NCI-H1092 treated with DMSO at 0.1 percent for 48 hours (cell line): ENCODE data around the gene ADCY4.
"Not testable (repeated sequence)": the region's sequence is repeated elsewhere in the genome, so short reads cannot be mapped to it uniquely, and the experiment has no call there.

Experiments
- DNase-seq: peaks from one replicate; lab custom pipeline; 2025; lab: John Stamatoyannopoulos, UW

ADCY4 gene

DNA sequence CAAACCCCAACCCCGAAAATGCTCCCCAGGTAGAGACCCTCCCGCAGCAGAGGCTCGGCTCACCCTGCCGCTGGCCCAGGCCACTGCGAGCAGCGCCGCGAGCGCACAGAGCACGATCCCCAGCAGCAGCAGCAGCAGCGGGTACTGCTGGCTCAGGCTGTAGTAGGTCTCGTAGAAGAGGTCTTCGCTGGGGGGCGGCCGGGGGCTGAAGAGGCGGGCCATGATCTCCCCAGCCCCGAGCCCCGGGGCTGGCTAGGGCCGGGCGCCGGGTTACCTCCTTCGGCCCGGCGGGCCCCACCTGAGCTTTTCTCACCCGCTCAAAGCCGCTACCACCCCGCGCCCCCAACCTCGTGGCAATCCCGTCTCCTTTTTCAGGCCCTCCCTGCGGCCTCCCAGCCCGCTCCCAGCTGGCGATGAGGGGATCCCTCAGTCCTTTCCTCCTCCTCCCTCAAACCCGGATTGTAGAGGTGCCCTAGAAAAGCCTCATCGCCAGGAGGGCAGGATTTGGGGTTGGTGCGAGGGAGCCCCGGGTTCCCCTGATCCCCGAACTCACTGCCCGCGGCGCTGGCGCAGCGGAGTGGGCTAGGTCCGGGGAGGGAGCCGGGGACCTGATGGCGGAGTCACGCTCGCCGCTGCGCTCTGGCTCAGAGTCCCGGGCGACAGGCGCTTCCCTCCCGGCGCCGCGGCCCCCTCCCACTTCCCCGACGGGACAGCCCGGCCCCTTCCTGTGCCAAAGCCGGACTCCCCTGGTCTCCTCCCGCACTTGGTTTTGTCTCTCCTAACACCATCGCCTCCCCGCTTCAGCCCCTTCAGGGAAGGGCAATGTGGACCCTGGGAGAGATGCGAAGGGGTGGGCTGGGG lies at the start of gene ADCY4:
Gene ADCY4 (minus strand): TSS at position 641 of the 861 bp plus-strand sequence. CDS start 419 bp downstream, at position 222.
- no peak for DNase-seq

DNA sequence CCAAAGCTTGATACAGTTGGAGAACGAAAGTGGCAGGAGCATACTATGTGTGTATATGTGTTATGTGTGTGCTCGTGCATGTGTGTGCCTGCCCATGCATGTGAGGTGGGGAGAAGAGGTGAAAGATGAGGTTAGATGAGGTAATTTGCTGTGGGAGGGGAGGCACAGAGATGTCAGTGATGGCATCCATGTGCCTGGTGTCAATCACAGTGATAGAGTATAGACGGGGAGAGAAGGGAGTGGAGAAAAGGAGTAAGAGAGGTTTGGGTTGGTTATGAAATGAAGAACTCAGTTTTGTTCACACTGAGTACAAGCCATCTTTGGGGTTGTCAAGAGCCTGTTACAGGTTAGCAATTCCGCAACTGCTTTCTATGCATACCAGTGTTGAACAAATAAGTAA lies 49.3 kb upstream of the ADCY4 start:
- DNase-seq, result no peak

DNA sequence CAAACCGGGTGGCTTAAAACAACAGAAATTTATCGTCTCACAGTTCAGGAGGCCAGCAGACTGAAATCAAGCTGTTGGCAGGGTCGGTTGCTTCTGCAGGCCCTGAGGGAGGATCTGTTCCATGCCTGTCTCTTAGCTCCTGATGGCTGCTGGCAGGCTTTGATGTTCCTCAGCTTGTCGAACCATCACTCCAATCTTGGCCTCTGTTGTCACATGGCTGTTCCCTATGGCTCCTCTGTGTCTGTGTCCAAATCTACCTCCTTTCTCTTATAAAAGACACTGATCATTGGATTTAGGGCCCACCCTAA lies 47.1 kb upstream of the ADCY4 start:
- DNase-seq, result no peak

DNA sequence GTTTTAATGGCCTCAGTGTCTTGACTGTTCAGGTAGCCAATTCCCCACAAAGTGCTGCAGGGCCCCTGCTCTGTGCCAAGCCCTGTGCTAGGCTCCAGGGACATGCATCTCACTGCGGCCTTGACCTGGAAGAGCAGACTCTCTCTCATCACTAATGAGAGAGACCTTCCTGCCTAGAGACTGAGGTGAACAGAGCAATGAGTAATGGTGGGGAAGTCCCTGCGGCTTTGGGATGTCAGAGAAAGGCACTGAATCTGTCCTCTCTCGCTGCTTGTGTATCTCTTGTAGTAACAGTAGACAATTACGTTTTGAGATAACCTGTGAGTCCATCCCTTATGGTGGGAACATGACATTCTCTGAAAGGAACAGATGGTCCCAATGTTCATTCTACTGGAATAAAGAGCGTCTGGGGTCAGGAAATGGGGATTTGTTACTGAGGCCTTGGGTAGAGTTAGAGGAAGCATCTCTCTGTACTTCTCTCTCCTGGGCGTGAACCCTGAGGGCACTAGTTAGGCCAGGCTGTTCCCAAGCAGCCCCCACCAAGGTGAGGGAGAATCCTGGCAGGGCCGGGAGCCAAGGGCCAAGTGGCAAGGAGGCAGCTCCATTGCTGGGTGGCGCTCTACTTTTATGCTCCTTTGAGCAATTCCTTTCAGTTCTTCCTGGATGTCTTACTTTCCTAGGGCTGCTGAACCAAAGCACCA lies 46.6 kb upstream of the ADCY4 start:
- DNase-seq, result no peak

DNA sequence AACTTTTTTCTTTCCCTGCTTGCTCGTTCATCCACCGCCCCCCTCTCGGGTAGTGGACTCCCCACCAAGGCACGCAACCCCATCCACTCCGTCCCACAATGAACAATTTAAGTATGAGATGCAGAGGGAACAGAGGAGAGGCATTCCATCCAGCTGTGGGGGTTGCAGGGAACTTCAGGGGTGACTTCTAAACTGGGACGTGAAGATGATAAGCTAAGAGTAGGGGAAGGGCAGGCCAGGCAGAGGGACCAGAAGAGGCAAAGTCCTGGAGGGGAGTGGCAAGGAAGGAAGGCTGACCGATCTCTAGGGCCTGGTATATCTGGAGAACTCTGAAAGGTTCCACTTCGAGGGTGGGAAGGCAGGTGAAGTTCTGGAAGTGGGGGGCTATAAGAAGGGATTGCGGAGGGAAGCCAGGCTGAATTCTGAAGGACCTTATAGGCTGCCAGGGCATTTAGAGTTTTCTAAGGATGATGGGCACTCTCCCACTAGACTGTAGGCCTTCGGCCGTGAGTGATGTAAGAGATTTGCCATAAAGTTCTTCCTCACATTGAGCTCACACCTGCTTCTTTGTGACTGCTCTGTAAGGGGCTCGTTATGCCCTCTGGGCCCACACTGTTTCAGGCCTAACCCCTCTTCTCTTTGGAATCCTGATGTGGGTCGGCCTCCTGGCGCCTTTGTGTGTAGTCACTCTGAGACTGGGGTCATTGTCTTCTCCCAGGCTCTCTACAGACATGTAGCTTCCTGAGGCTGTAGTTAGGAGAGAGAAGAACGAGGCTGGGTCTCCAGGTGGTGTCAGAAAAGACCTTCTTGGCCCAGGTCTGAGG lies 45.2 kb upstream of the ADCY4 start:
- no peak for DNase-seq

DNA sequence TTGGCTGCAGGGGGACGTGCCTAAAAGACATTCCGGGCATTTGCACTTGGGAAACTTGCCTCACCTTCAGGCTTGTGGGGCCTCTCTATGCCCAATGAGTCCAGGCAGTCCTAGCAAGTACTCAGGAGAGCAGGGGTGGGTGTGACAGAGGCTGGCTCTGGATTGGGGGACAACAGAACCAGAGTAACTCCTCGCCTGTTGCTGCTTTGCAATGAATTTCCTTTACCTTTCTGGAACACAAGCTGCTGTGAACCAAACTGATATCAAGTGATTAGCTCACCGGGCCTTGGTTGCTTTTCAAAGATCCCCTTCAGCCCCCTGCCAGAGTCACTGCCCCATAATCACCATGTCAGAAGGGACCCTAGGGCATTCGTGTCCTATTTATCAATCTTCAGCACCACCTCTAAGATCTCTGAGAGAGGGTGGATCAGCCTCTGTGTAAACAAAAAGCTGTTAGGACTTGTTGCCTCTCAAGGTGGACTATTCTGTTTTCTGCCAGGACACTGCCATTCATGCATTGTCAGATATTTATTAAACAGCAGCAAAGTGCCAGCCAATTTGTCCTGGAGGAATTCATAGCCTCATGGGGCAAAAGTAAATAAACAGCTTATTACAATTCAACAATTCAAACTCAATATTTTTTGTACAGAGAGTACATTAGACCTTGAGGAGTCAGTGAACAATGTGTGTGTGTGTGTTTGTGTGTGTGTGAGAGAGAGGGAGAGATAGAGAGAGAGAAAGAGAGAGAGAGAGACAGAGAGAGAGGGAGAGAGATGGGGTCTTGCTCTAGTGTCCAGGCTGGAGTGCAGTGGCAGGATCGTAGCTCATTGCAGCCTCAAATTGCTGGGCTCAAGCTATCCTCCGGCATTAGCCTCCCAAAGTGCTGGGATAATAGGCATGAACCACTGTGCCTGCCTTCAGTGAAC lies 44.4 kb upstream of the ADCY4 start:
- no peak for DNase-seq

DNA sequence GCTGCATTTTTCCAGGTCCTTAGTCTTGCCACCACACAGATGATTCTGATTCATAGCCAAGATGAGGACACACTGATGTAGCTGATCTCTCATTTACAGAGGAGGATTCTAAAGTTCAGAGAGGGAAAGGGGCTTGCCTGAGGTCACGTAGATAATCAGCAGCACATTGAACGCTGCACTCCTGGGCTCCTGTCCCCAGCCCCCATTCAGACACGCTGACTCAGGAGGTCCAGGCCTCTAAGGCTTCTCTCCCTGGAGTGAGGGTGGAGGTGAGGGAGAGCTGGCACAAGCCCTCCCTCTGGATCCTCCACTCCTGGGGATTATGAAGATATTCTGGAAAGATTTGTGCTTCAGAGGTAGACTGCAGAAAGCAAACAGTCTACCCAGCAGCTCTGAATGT lies 43.5 kb upstream of the ADCY4 start:
- no peak for DNase-seq

DNA sequence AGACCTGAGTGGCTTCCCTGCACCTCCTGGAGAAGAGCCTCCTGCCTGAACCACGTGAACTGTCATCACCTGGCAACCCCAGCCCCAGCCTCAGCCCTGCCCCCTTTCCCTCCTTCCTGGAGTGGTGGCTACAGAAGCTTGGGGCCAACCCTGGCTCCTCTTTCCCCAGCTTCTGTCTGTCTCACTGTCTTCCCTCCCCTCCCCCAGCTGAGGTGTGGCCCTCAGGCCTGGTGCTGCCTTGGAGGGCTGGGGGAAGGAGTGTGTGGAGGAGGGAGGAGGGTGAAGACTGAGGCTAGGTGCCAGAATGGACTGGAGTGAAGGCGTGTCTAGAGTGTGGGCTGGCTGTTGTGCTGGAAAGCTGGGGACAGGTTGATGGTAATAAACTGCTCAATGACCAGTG lies 42.8 kb upstream of the ADCY4 start:
- DNase-seq, result no peak

DNA sequence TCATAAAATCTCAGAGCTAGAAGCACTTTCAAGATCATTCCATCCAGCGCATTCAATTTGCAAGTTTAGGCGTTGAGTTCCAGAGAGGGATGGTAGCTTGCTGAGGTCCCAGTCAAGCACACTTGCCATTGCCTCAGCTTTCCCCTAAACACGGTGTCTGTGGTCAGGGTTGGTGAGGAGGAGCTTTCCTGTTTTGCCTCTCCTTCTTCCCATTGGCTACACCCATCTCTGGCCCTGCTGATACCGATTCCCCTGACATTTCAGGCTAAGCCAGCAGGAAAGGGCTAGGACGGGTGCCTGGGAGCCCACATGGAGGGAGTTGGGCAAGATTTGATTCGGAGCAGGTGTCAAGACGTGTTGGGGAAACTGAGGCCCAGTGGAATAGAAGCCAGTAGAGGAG lies 42.3 kb upstream of the ADCY4 start:
- DNase-seq, result no peak

DNA sequence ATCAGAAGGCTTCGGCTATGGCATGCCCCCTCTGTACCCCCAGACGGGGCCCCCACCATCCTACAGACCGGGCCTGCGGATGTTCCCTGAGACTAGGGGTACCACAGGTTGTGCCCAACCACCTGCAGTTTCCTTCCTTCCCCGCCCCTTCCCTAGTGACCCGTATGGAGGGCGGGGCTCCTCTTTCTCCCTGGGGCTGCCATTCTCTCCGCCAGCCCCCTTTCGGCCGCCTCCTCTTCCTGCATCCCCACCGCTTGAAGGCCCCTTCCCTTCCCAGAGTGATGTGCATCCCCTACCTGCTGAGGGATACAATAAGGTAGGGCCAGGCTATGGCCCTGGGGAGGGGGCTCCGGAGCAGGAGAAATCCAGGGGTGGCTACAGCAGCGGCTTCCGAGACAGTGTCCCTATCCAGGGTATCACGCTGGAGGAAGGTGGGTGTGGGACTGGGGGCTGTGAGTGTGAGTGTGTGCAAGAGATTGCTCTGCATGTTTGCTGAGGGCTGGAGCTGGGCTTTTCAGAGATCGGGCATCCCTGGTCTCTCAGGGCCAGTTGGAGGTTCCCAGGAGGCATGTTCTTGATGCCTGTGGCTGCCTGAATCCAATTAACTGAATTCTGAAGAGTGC lies 41.7 kb upstream of the ADCY4 start:
- DNase-seq, result no peak

DNA sequence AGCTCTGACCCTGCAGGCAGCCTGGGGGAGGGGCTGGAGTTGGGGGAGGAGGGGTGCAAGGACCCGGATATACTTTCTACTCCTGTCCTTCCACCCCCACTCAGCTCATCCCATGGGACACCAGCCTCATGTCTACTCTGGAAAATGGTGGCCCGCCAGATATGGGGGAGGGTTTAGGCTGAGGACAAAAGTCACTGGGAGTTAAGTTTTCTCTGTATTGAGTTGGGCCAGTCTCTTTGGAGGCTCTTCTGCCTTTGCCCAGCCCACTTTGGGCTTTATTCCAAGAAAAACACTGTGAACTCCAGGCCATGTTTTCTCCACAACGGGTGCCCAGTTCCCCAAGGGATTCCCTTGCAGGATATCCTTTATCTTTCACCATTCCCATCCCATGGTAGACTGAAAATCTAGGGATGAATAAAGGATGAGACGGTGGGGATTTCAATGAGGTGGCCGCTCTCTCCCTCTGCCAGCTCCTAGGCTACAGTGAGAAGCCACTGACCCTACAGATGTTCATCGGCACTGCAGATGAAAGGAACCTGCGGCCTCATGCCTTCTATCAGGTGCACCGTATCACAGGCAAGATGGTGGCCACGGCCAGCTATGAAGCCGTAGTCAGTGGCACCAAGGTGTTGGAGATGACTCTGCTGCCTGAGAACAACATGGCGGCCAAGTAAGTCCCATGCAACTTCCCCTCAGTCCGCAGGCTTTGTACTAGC lies 38.0 kb upstream of the ADCY4 start:
- no peak for DNase-seq

DNA sequence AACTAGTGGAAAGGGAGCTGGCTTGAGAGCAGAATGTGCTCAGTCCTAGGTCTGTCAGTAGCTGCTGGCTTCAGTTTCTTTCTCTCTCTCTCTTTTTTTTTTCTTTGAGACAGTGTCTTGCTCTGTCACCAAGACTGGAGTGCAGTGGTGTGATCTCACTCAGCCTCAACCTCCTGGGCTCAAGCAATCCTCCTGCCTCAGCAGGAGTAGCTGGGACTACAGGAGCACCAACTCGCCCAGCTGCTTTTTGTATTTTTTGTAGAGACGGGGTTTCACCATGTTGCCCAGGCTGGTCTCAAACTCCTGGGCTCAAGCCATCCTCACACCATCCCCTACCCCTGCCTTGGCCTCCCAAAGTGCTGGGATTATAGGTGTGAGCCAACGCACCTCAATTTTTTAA lies 36.7 kb upstream of the ADCY4 start:
- DNase-seq, result not testable (repeated sequence)

DNA sequence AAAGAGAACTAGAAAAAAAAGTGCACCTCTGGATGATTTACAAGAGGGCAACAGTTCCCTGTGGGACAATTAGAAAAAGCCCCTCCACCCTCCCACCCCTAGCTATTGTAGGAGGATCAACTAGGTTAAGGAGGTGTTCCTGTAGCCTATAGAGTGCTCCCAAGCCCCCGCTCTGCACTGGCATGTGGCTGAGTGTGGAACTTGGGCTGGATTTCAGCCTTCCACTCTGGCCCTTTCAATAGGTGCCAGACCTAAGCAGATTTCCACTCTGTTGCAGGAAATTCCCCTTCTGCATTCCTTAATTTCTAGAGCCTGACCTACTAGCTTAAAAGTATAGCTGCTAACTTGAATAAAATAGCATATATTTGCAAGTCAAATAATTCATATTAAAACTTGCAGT lies 35.9 kb upstream of the ADCY4 start:
- DNase-seq, result no peak

DNA sequence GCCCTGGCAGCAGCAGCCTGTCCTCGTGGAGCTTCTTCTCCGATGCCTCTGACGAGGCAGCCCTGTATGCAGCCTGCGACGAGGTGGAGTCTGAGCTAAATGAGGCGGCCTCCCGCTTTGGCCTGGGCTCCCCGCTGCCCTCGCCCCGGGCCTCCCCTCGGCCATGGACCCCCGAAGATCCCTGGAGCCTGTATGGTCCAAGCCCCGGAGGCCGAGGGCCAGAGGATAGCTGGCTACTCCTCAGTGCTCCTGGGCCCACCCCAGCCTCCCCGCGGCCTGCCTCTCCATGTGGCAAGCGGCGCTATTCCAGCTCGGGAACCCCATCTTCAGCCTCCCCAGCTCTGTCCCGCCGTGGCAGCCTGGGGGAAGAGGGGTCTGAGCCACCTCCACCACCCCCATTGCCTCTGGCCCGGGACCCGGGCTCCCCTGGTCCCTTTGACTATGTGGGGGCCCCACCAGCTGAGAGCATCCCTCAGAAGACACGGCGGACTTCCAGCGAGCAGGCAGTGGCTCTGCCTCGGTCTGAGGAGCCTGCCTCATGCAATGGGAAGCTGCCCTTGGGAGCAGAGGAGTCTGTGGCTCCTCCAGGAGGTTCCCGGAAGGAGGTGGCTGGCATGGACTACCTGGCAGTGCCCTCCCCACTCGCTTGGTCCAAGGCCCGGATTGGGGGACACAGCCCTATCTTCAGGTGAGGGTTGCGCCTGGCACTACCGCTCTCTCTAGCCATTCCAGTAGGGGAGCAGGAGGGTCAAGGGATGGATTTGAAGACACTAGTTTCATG lies 35.2 kb upstream of the ADCY4 start:
- no peak for DNase-seq

DNA sequence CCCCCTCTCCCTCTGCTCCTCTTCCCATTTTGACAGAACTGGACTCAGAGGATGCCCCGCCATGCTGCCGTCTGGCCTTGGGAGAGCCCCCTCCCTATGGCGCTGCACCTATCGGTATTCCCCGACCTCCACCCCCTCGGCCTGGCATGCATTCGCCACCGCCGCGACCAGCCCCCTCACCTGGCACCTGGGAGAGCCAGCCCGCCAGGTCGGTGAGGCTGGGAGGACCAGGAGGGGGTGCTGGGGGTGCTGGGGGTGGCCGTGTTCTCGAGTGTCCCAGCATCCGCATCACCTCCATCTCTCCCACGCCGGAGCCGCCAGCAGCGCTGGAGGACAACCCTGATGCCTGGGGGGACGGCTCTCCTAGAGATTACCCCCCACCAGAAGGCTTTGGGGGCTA lies 34.6 kb upstream of the ADCY4 start:
- no peak for DNase-seq

DNA sequence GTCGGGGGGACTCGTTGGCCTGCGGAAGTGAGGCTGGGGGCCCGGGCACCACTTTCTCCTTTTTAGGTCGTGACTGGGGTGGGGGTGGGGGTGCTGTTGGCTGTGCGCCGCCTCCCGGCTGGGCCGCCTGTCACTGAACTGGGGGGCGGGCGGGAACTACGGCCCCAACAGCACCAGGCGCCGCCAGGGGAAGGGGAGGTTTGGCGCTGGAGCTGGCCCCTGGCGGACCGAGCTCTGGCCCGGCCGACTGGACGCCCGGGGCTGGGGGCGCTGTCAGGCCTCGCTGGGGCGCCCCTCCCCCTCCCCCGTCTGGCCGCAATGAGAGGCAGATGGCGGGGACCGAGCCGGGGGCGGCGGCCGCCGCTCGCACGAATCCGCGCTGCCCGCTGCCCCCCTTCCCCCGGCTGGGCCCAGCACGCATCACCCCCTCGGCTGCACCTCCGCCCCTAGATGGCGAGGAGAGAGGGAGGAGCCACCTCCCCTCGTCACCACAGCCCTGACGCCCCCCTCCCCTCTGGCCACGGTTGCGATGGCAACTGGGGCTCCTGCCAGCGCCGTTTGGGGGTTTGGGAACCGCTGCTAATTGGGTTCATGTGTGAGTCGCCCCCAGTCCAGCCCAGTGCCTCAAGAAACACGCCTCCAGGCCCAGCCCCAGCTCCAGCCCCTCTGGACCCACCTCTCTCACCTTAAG lies 33.8 kb upstream of the ADCY4 start:
- peak; percentile 79 for DNase-seq

DNA sequence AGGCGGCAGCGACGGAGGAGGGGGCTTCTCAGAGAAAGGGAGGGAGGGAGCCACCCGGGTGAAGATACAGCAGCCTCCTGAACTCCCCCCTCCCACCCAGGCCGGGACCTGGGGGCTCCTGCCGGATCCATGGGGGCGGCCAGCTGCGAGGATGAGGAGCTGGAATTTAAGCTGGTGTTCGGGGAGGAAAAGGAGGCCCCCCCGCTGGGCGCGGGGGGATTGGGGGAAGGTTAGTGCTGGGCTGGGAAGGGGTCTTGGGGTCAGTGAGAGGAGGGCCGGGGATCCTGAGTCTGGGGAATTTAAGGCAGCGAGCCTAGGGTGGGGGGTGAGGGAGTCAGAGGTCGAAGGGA lies 33.3 kb upstream of the ADCY4 start:
- DNase-seq, result no peak

DNA sequence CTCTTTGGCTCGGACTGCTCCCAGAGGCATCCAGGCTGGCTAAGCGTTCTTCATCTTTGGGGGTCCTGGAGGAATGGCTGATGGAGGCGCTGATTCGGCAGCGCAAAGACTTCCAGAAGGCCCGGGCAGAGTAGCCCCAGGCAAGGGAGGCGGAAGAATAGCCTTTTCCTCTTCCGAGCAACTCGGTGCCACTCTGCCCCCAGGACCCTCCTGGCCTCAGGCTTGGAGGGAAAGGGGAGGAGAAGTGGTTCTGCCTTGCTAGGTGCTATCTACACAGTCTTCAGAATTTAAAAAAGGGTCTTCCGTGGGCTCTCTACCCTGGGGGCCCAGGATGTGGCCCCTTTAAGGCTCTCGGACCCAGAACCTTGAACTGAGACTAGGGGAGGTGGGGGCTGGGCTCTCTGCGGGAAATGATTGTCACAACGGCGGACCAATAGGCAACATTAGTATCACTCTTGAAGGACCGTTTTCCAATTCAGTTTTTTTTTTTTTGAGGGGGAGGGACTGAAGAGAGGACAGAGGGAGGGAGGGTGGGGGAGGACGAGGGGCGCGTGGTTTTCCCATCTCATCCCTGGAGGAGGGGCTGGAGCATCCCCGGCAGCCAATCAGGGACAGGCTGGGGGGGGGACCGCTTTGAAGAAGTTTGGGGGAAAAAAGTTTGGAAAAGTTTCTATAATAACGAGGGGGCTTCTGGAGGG lies 32.8 kb upstream of the ADCY4 start, which contains the start of gene NFATC4:
Gene NFATC4 (plus strand): TSS at position 671 of the 698 bp plus-strand sequence. CDS start 157 bp downstream, outside the sequence.
- peak; percentile 91 for DNase-seq
